Panc1 (cell line): Measurements from ENCODE around the gene LRRC41. TPM values are rescaled to one million over a fixed set of nuclear protein-coding genes. Genes with fewer than 3 reads are reported as not detected.

Experiments used
- ATAC-seq: fragments of 200-7000 bp; cut with Tn5 transposase; 2 replicates; pipeline ENCODE4 v1.9.1; 2020; ENCODE audit warnings: mild to moderate bottlenecking, moderate library complexity
- BruUV-seq: library from RNA; stranded (reverse); fragments of 400-500 nt; replicated peaks from 2 replicates; lab custom pipeline; 2021; lab: Mats Ljungman, UMichigan
- CTCF ChIA-PET: fragments of 300-600 bp; sonication (Branson Sonifier 250); formaldehyde crosslinking; loops from one replicate; lab custom pipeline; 2022; ENCODE audit warnings: antibody characterized with exemption; lab: Charles Lee
- POLR2A ChIA-PET: fragments of 300-600 bp; sonication (Branson Sonifier 250); formaldehyde crosslinking; loops from one replicate; lab custom pipeline; 2022; ENCODE audit warnings: antibody characterized with exemption; lab: Charles Lee
- DNase-seq: peaks from one replicate; pipeline ENCODE4 v3.0.0-alpha.2; 2010; ENCODE audit warnings: low read depth, low spot score
- H3K27ac ChIP-seq: 2 replicates; pipeline ENCODE4 v1.5.1; 2011; ENCODE audit warnings: mild to moderate bottlenecking, low read length, inconsistent platforms
- H3K27me3 ChIP-seq: fragments of 200-500 bp; sonication (Bioruptor generic); 2 replicates; pipeline ENCODE4 v1.6.0; 2014; ENCODE audit warnings: low read length, inconsistent platforms; ENCODE audit not compliant: control insufficient read depth, insufficient read depth
- H3K36me3 ChIP-seq: fragments of 200-500 bp; sonication (Bioruptor generic); 2 replicates; pipeline ENCODE4 v1.5.1; 2014; ENCODE audit warnings: inconsistent platforms, mild to moderate bottlenecking, low read length, moderate library complexity; ENCODE audit not compliant: control insufficient read depth, insufficient read depth
- H3K4me1 ChIP-seq: 2 replicates; pipeline ENCODE4 v1.5.1; 2011; ENCODE audit warnings: inconsistent platforms, mild to moderate bottlenecking, low read length, moderate library complexity; ENCODE audit not compliant: control insufficient read depth, insufficient read depth
- H3K4me3 ChIP-seq, 2 experiments: 2 replicates each; pipeline ENCODE4 v1.5.1; 2011 to 2012; ENCODE audit warnings: low read depth in 2 of 2, low read length in 2 of 2, mild to moderate bottlenecking in 2 of 2, inconsistent platforms in 1 of 2, moderate library complexity in 1 of 2
- H3K9me3 ChIP-seq: fragments of 200-500 bp; sonication (Bioruptor generic); 2 replicates; pipeline ENCODE4 v1.5.1; 2014; ENCODE audit warnings: low read depth, mild to moderate bottlenecking, inconsistent platforms, low read length, moderate library complexity; ENCODE audit not compliant: control insufficient read depth, insufficient read depth
- CTCF ChIP-seq: fragments of 450-650 bp; IDR thresholded peaks from 2 replicates; pipeline ENCODE4 v1.5.1; 2017; ENCODE audit warnings: mild to moderate bottlenecking
- POLR2AphosphoS5 ChIP-seq: IDR thresholded peaks from 2 replicates; pipeline ENCODE4 v1.6.1; 2012; ENCODE audit warnings: mild to moderate bottlenecking, low read depth, low read length, moderate library complexity
- REST ChIP-seq, 2 experiments: IDR thresholded peaks; 2 replicates each; pipeline ENCODE4 v1.6.1; 2011 to 2012; ENCODE audit warnings: low read depth in 2 of 2, control low read depth in 1 of 2, low read length in 1 of 2, mild to moderate bottlenecking in 1 of 2, moderate library complexity in 1 of 2; ENCODE audit not compliant: insufficient read depth in 1 of 2
- SIN3A ChIP-seq: IDR thresholded peaks from 2 replicates; pipeline ENCODE4 v1.6.1; 2012; ENCODE audit warnings: low read depth, mild to moderate bottlenecking, low read length, moderate library complexity, borderline replicate concordance; ENCODE audit not compliant: insufficient read depth
- TCF7L2 ChIP-seq: IDR thresholded peaks from 2 replicates; pipeline ENCODE4 v1.6.1; 2011; ENCODE audit warnings: mild to moderate bottlenecking, low read depth, low read length, inconsistent platforms
- in situ Hi-C: cut with HindIII; loops from 2 replicates; pipeline ENCODE4 v1.10.0; 2016; ENCODE audit warnings: low sequenced_read_pairs, low pct_unique_long_range_greater_than_20kb
- intact Hi-C: fragments of 100-400 bp; cut with micrococcal nuclease; formaldehyde crosslinking; loops from one replicate; pipeline ENCODE4 v1.10.0; 2022; ENCODE audit not compliant: unreplicated experiment
- total RNA-seq: library from RNA; stranded (reverse); gene quantifications from one replicate; pipeline ENCODE4 v1.2.1, GENCODE V29; 2021; ENCODE audit not compliant: unreplicated experiment

Gene LRRC41
- total RNA-seq, 1 experiment from 2014 or later: 55.3 TPM

GRCh38 chr1:46343705-46344104, 40.3 kb upstream of the LRRC41 start:
- H3K36me3 ChIP-seq: no peaks in the 10 kb centered on the region; the same call in none of the 2 replicates
- POLR2A ChIA-PET: interaction anchor here (0.6 kb wide), 1 partner anchor 72 kb away, joined by 5 read pairs; no protein-coding TSS in a partner anchor
- in situ Hi-C loops: no loop called here
- TF ChIP-seq SIN3A: no peak
- intact Hi-C loops: no loop called here
- BruUV-seq: TSS peak; percentile 10
- CTCF ChIA-PET: interaction anchor here (0.6 kb wide), 1 partner anchor 9 kb away, joined by 3 read pairs; no protein-coding TSS in a partner anchor
- DNase-seq (no peak), ATAC-seq (no peak)
- no peaks in the 10 kb centered on the region for H3K9me3 ChIP-seq
- peaks cover 5% of the 10 kb centered on the region; the same call in 1 of the 2 replicates for H3K4me1 ChIP-seq
- H3K27ac ChIP-seq: no peak overlapping the region
- no peak overlapping the region for H3K4me3 ChIP-seq
- H3K27me3 ChIP-seq: no peaks in the 10 kb centered on the region

GRCh38 chr1:46343351-46343695, 39.9 kb upstream of the LRRC41 start:
- POLR2A ChIA-PET: no interaction called here

More at GRCh38 chr1:46343351-46343695, 39.9 kb upstream of the LRRC41 start:
- no TSS peak for BruUV-seq
- H3K4me3 ChIP-seq: no peak overlapping the region
- DNase-seq (no peak), ATAC-seq (no peak)
- H3K27ac ChIP-seq: no peak overlapping the region
- peaks cover 5% of the 10 kb centered on the region; the same call in 1 of the 2 replicates for H3K4me1 ChIP-seq
- intact Hi-C loops (no loop called here), in situ Hi-C loops (no loop called here)
- no peaks in the 10 kb centered on the region for H3K27me3 ChIP-seq
- H3K36me3 ChIP-seq: no peaks in the 10 kb centered on the region; the same call in none of the 2 replicates
- CTCF ChIA-PET: interaction anchor here (0.6 kb wide), 1 partner anchor 10 kb away, joined by 3 read pairs; no protein-coding TSS in a partner anchor
- H3K9me3 ChIP-seq: no peaks in the 10 kb centered on the region
- TF ChIP-seq REST (IDR thresholded peaks at IDR 0.05; ENCODE audit: insufficient read depth in 1 of 2, low read depth in 2 of 2, low read length in 1 of 2) (no peak), CTCF (no peak), TCF7L2 (no peak), POLR2AphosphoS5 (no peak), SIN3A (no peak)
